Measurements from ENCODE around the gene NMT1. TPM values are rescaled to one million over a fixed set of nuclear protein-coding genes. Genes with fewer than 3 reads are reported as not detected.

NMT1 gene
- polyA plus RNA-seq, 2 donors, result 30.1 to 32.9 TPM

DNA sequence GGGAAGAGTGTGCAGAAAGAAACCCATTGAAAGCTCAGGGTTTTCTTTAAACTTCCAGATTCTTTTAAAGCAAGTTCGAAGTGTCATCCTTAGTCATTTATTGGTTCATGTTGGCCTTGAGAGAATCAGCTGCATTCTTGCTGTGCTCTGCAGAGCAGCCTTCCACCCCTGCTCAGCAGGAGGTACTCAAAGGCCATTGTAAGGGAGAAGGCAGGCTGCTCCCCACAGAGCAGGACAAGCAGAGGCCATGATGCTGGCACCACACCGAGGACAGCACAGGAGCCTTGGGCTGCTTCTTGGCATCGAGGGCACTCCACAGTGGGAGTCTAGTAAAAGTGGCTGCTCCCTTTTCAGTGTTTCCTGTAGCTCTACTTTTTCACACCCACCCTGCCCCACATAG lies 29.6 kb downstream of the NMT1 start:
- WGBS, 2 donors, result 73 to 80% methylated on average over 3 of the region's 3 CpGs
- H3K4me3 ChIP-seq (ENCODE audit: low read depth in 1 of 2, low read length in 2 of 2), result no peak overlapping the region
- H3K4me1 ChIP-seq (ENCODE audit: control insufficient read depth in 2 of 2, insufficient read depth in 2 of 2, low read length in 1 of 2), result peaks cover 2 to 19% of the 10 kb centered on the region in 2 donors
- H3K27ac ChIP-seq (ENCODE audit: low read depth in 2 of 2, low read length in 1 of 2), result no peak overlapping the region
- H3K9me3 ChIP-seq (ENCODE audit: control insufficient read depth in 2 of 2, insufficient read depth in 1 of 2, low read depth in 1 of 2, low read length in 1 of 2), result no peaks in the 10 kb centered on the region
- no peaks in the 10 kb centered on the region for H3K27me3 ChIP-seq (ENCODE audit: control insufficient read depth in 1 of 2, insufficient read depth in 2 of 2, low read length in 2 of 2)
- H3K36me3 ChIP-seq (ENCODE audit: control insufficient read depth in 2 of 2, insufficient read depth in 2 of 2, low read length in 1 of 2), result peaks cover 6 to 7% of the 10 kb centered on the region in 2 donors

DNA sequence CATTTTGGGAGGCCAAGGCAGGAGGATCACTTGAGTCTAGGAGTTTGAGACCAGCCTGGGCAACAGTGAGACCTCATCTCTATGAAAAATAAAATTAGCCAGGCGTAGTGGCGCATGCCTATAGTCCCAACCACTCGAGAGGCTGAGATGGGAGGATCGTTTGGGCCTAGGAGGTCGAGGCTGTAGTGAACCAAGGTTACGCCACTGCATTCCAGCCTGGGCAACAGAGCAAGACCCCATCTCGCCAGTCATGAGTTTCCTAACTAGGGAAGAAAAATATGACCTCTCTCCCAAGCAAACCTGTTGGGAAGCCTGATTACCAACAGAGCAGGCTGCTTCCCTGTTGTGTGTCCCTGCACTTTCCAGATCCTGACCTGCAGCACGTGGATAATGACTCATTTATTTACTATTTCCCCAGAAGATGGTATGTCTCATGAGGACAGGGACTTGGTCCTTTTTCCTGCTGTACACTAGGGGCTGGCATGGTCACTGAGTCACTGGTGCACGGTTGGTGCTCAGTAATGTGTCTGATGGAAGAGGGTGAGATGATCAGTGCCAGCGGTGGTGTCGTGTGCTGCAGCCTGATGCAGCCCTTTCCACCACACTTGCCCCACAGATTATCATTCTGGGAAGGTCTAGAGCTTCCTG lies 30.8 kb downstream of the NMT1 start:
- Histone ChIP-seq H3K36me3 (ENCODE audit: control insufficient read depth in 2 of 2, insufficient read depth in 2 of 2, low read length in 1 of 2) (peaks cover 3 to 17% of the 10 kb centered on the region in 2 donors), H3K4me1 (ENCODE audit: control insufficient read depth in 2 of 2, insufficient read depth in 2 of 2, low read length in 1 of 2) (peaks cover 2 to 19% of the 10 kb centered on the region in 2 donors), H3K27ac (ENCODE audit: low read depth in 2 of 2, low read length in 1 of 2) (peak overlapping the region; percentile 84 to 92), H3K27me3 (ENCODE audit: control insufficient read depth in 1 of 2, insufficient read depth in 2 of 2, low read length in 2 of 2) (no peaks in the 10 kb centered on the region), H3K9me3 (ENCODE audit: control insufficient read depth in 2 of 2, insufficient read depth in 1 of 2, low read depth in 1 of 2, low read length in 1 of 2) (no peaks in the 10 kb centered on the region), H3K4me3 (ENCODE audit: low read depth in 1 of 2, low read length in 2 of 2) (no peak overlapping the region)
- 83 to 84% methylated on average over 11 of the region's 11 CpGs for WGBS, 2 donors

DNA sequence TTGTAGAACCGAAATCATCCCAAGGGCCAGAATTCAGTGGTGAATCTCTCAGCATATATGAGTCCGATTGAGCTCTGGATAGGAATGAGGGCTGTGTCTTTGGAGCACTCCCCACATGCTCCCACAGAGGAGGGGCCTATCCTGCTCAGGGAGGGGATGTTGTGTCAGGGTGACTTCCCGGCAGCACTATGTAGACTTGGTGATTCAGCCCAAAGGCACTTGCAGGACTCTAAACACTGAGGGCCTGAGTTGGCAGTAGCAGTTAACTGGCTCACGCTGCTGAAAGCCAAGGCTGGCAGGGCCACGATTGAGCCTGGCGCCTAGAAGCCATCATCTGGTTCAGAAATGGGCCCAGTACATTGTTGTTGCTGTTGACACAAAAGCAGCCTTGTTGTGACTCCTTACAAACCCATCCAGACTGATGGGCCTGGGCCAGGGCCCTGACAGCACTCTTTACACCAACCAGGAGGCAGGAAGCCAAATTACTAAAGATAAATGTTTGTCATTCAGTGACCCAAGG lies 31.9 kb downstream of the NMT1 start:
- peaks cover 11 to 27% of the 10 kb centered on the region in 2 donors for H3K36me3 ChIP-seq (ENCODE audit: control insufficient read depth in 2 of 2, insufficient read depth in 2 of 2, low read length in 1 of 2)

DNA sequence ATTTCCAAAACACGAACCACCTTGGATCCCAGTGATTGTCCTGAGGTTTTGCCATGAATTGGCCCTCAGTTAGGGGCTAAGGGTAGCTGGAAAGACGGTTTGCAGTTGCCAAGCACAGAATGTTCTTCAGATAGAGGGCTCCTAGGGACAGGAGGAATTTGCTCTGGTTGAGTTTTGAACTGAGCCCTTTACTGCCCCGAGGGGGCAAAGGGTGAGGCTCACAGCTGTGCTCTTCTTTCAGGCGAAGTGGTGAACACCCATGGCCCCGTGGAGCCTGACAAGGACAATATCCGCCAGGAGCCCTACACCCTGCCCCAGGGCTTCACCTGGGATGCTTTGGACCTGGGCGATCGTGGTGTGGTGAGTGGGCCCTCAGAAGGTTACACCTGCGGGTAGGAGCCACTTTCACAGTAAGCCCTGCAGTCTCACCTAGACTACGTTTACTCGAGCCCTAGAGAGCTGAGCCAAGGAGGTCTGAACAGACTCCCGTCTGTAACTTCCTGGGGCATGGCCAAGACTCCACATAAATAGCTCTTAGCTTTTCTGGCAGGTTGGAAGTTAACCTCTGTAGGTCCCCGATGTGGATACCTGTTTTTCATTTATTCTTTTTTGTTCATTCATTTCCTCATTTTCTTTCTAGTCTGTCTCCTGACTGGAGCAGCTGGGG lies 32.5 kb downstream of the NMT1 start:
- Histone ChIP-seq H3K4me3 (ENCODE audit: low read depth in 1 of 2, low read length in 2 of 2) (no peak overlapping the region), H3K9me3 (ENCODE audit: control insufficient read depth in 2 of 2, insufficient read depth in 1 of 2, low read depth in 1 of 2, low read length in 1 of 2) (no peaks in the 10 kb centered on the region), H3K27me3 (ENCODE audit: control insufficient read depth in 1 of 2, insufficient read depth in 2 of 2, low read length in 2 of 2) (no peaks in the 10 kb centered on the region), H3K36me3 (ENCODE audit: control insufficient read depth in 2 of 2, insufficient read depth in 2 of 2, low read length in 1 of 2) (peaks cover 14 to 32% of the 10 kb centered on the region in 2 donors), H3K4me1 (ENCODE audit: control insufficient read depth in 2 of 2, insufficient read depth in 2 of 2, low read length in 1 of 2) (peaks cover 6 to 18% of the 10 kb centered on the region in 2 donors), H3K27ac (ENCODE audit: low read depth in 2 of 2, low read length in 1 of 2) (peak overlapping the region; percentile 84 to 92)
- 39 to 52% methylated on average over 13 of the region's 13 CpGs for WGBS, 2 donors

More for the DNA sequence above, 31.9 kb downstream of the NMT1 start:
- H3K27ac ChIP-seq (ENCODE audit: low read depth in 2 of 2, low read length in 1 of 2), result peak overlapping the region; percentile 84 to 92
- WGBS, 2 donors, result 21 to 41% methylated on average over 6 of the region's 6 CpGs
- H3K4me1 ChIP-seq (ENCODE audit: control insufficient read depth in 2 of 2, insufficient read depth in 2 of 2, low read length in 1 of 2), result peaks cover 2 to 18% of the 10 kb centered on the region in 2 donors
- H3K9me3 ChIP-seq (ENCODE audit: control insufficient read depth in 2 of 2, insufficient read depth in 1 of 2, low read depth in 1 of 2, low read length in 1 of 2), result no peaks in the 10 kb centered on the region
- no peak overlapping the region for H3K4me3 ChIP-seq (ENCODE audit: low read depth in 1 of 2, low read length in 2 of 2)
- H3K27me3 ChIP-seq (ENCODE audit: control insufficient read depth in 1 of 2, insufficient read depth in 2 of 2, low read length in 2 of 2), result no peaks in the 10 kb centered on the region

DNA sequence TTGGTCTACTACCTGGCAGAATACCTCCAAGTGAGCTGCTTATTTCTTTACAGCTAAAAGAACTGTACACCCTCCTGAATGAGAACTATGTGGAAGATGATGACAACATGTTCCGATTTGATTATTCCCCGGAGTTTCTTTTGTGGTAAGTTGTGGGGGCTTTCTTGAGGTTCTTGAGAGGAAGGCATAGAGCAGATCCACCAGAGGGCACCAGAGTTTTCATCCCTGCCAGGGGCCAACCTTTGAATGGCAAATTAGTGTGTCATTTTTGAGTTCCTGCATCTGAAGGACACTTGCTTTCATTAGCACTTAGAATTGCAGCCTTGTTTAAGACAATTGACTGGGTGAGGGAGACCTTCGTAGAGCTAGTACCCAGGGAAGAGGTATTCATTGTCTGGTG lies 35.0 kb downstream of the NMT1 start:
- H3K27ac ChIP-seq (ENCODE audit: low read depth in 2 of 2, low read length in 1 of 2), result no peak overlapping the region
- peaks cover 6 to 14% of the 10 kb centered on the region in 2 donors for H3K4me1 ChIP-seq (ENCODE audit: control insufficient read depth in 2 of 2, insufficient read depth in 2 of 2, low read length in 1 of 2)
- H3K36me3 ChIP-seq (ENCODE audit: control insufficient read depth in 2 of 2, insufficient read depth in 2 of 2, low read length in 1 of 2), result peaks cover 21 to 34% of the 10 kb centered on the region in 2 donors
- no peaks in the 10 kb centered on the region for H3K9me3 ChIP-seq (ENCODE audit: control insufficient read depth in 2 of 2, insufficient read depth in 1 of 2, low read depth in 1 of 2, low read length in 1 of 2)
- 54 to 74% methylated on average over 3 of the region's 3 CpGs for WGBS, 2 donors
- H3K27me3 ChIP-seq (ENCODE audit: control insufficient read depth in 1 of 2, insufficient read depth in 2 of 2, low read length in 2 of 2), result no peaks in the 10 kb centered on the region
- H3K4me3 ChIP-seq (ENCODE audit: low read depth in 1 of 2, low read length in 2 of 2), result no peak overlapping the region

DNA sequence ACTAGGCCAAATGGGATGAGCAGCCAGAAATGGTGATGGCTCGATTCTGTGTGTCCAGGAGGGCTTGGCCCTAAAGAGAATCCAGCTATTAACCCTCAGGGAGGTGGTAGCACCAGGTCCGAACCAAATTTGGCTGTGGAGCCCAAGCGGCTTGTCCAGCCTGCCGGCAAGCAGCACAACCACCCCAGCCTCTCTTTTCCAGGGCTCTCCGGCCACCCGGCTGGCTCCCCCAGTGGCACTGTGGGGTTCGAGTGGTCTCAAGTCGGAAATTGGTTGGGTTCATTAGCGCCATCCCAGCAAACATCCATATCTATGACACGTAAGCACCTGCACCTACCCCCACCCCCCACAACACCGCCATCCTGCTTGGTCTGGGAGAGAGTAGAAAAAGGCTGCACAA lies 35.8 kb downstream of the NMT1 start:
- Histone ChIP-seq H3K4me1 (ENCODE audit: control insufficient read depth in 2 of 2, insufficient read depth in 2 of 2, low read length in 1 of 2) (peaks cover 6 to 16% of the 10 kb centered on the region in 2 donors), H3K27me3 (ENCODE audit: control insufficient read depth in 1 of 2, insufficient read depth in 2 of 2, low read length in 2 of 2) (no peaks in the 10 kb centered on the region), H3K4me3 (ENCODE audit: low read depth in 1 of 2, low read length in 2 of 2) (no peak overlapping the region), H3K27ac (ENCODE audit: low read depth in 2 of 2, low read length in 1 of 2) (peak overlapping the region in 1 of 2 donors; percentile 24), H3K36me3 (ENCODE audit: control insufficient read depth in 2 of 2, insufficient read depth in 2 of 2, low read length in 1 of 2) (peaks cover 21 to 36% of the 10 kb centered on the region in 2 donors), H3K9me3 (ENCODE audit: control insufficient read depth in 2 of 2, insufficient read depth in 1 of 2, low read depth in 1 of 2, low read length in 1 of 2) (no peaks in the 10 kb centered on the region)
- WGBS, 2 donors, result 92 to 97% methylated on average over 11 of the region's 11 CpGs

DNA sequence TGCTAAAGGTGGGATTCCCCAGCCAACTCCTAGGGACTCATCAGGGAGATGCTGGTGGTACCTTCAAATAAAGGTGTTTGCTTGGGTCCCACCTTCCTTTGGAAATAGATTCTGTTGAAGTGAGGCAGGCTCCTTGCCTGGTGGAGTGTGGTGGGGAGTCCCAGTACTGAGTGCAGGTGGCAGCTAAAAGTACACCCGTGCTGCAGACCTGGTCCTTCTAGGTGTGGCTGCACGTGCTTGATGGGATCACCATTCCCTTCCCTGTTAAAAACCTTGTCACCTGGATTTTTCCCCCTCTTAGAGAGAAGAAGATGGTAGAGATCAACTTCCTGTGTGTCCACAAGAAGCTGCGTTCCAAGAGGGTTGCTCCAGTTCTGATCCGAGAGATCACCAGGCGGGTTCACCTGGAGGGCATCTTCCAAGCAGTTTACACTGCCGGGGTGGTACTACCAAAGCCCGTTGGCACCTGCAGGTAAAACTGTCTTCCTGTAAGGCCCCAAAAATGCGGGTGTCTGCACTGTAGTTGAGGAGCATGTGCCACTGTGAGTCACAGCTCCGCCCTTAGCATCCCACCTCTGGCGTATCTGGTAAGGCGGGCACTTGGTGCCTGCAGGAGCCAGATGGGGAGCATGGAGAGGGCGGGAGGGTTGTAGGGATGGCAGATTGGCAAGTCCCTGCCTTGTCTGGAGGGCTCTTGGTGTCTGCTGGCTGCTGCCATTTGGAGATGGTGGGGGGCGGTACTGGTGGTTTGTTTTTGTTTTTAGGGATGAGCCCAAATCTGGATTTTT lies 37.2 kb downstream of the NMT1 start:
- H3K36me3 ChIP-seq (ENCODE audit: control insufficient read depth in 2 of 2, insufficient read depth in 2 of 2, low read length in 1 of 2), result peaks cover 23 to 42% of the 10 kb centered on the region in 2 donors
- 57 to 72% methylated on average over 13 of the region's 13 CpGs for WGBS, 2 donors
- H3K27ac ChIP-seq (ENCODE audit: low read depth in 2 of 2, low read length in 1 of 2), result peak overlapping the region in 1 of 2 donors; percentile 56
- peaks cover 6 to 16% of the 10 kb centered on the region in 2 donors for H3K4me1 ChIP-seq (ENCODE audit: control insufficient read depth in 2 of 2, insufficient read depth in 2 of 2, low read length in 1 of 2)
- H3K4me3 ChIP-seq (ENCODE audit: low read depth in 1 of 2, low read length in 2 of 2), result no peak overlapping the region
- no peaks in the 10 kb centered on the region for H3K27me3 ChIP-seq (ENCODE audit: control insufficient read depth in 1 of 2, insufficient read depth in 2 of 2, low read length in 2 of 2)
- no peaks in the 10 kb centered on the region for H3K9me3 ChIP-seq (ENCODE audit: control insufficient read depth in 2 of 2, insufficient read depth in 1 of 2, low read depth in 1 of 2, low read length in 1 of 2)

DNA sequence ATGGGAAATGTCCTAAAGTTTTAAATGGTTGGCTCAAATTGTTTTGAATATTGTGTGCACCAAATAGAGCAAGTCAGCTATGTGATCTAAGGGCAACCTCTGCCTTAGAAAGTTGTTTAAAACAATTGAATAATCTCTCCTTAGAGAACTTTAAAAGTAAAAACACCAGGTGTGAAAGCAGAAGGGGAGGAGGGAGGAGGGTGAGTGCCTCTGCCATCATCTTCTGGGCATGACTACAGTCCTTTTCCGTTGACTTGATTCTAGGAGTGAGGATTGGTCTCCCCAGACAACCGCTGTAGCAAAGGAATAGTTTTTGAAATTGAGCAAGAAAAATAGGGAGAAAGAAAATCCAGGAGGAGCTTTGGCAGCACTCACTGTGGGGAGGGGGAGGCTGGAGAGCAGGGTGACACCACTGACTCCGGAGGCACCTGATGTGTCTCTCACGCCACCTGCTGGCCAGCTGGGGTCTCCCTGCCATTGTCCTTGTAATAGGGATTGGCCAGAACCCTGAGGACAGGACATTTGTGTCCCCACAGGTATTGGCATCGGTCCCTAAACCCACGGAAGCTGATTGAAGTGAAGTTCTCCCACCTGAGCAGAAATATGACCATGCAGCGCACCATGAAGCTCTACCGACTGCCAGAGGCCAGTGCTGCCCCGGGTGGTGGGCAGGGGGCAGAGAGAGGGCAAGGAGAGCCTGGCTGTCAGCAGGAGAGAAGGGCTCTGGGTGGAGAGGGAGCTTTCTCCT lies 37.9 kb downstream of the NMT1 start:
- peaks cover 29 to 50% of the 10 kb centered on the region in 2 donors for H3K36me3 ChIP-seq (ENCODE audit: control insufficient read depth in 2 of 2, insufficient read depth in 2 of 2, low read length in 1 of 2)
- peaks cover 5 to 9% of the 10 kb centered on the region in 2 donors for H3K4me1 ChIP-seq (ENCODE audit: control insufficient read depth in 2 of 2, insufficient read depth in 2 of 2, low read length in 1 of 2)
- no peak overlapping the region for H3K4me3 ChIP-seq (ENCODE audit: low read depth in 1 of 2, low read length in 2 of 2)
- 42 to 48% methylated on average over 9 of the region's 9 CpGs for WGBS, 2 donors
- H3K27me3 ChIP-seq (ENCODE audit: control insufficient read depth in 1 of 2, insufficient read depth in 2 of 2, low read length in 2 of 2), result no peaks in the 10 kb centered on the region
- peak overlapping the region in 1 of 2 donors; percentile 17 for H3K27ac ChIP-seq (ENCODE audit: low read depth in 2 of 2, low read length in 1 of 2)
- H3K9me3 ChIP-seq (ENCODE audit: control insufficient read depth in 2 of 2, insufficient read depth in 1 of 2, low read depth in 1 of 2, low read length in 1 of 2), result no peaks in the 10 kb centered on the region

DNA sequence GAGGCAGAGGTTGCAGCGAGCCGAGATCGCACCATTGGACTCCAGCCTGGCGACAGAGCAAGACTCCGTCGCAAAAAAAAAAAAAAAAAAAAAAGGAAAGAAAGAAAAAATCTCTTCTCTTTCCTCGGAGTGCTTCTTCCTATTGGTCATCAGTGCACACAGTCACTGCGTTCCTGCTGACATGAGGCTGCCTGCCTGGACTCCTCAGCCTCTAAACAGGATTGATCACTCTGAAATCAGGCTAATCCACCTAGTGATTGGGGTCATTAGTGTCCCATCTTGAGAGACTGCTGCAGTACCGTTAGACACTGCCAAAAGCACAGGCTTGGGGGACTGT lies 40.4 kb downstream of the NMT1 start:
- Histone ChIP-seq H3K36me3 (ENCODE audit: control insufficient read depth in 2 of 2, insufficient read depth in 2 of 2, low read length in 1 of 2) (peaks cover 40 to 59% of the 10 kb centered on the region in 2 donors), H3K4me1 (ENCODE audit: control insufficient read depth in 2 of 2, insufficient read depth in 2 of 2, low read length in 1 of 2) (peaks cover 5 to 6% of the 10 kb centered on the region in 2 donors), H3K4me3 (ENCODE audit: low read depth in 1 of 2, low read length in 2 of 2) (no peak overlapping the region), H3K9me3 (ENCODE audit: control insufficient read depth in 2 of 2, insufficient read depth in 1 of 2, low read depth in 1 of 2, low read length in 1 of 2) (no peaks in the 10 kb centered on the region), H3K27me3 (ENCODE audit: control insufficient read depth in 1 of 2, insufficient read depth in 2 of 2, low read length in 2 of 2) (no peaks in the 10 kb centered on the region), H3K27ac (ENCODE audit: low read depth in 2 of 2, low read length in 1 of 2) (peak overlapping the region; percentile 46 to 53)
- 39 to 62% methylated on average over 9 of the region's 9 CpGs for WGBS, 2 donors

All from esophagus (tissue), 2 donors.